Right atrium auricular region (tissue), 2 donors: Measurements from ENCODE around the gene TAC3. TPM values are rescaled to one million over a fixed set of nuclear protein-coding genes. Genes with fewer than 3 reads are reported as not detected.
"Not testable (repeated sequence)": the region's sequence is repeated elsewhere in the genome, so short reads cannot be mapped to it uniquely, and the experiment has no call there.

Experiments
- DNase-seq: peaks from one replicate; pipeline ENCODE4 v3.0.0-alpha.2; 2019; ENCODE audit warnings: low spot score
- H3K27ac ChIP-seq, 2 donors: fragments of 200-600 bp; sonication (generic); 1 replicate in 1 of 2; 2 replicates in 1 of 2; pipeline ENCODE4 v1.5.1; 2016 to 2019
- H3K27me3 ChIP-seq, 2 donors: fragments of 200-600 bp; sonication (generic); one replicate each; pipeline versions ENCODE4 v1.5.1 to v1.6.0; 2017 to 2019
- H3K36me3 ChIP-seq: fragments of 200-600 bp; sonication (generic); one replicate; pipeline ENCODE4 v1.5.1; 2016
- H3K4me1 ChIP-seq, 2 donors: fragments of 200-600 bp; sonication (generic); one replicate each; pipeline versions ENCODE4 v1.5.1 to v1.6.0; 2017 to 2019
- H3K4me3 ChIP-seq, 2 donors: fragments of 200-600 bp; sonication (generic); 1 replicate in 1 of 2; 2 replicates in 1 of 2; pipeline ENCODE4 v1.5.1; 2017 to 2019; ENCODE audit warnings: mild to moderate bottlenecking in 1 of 2, moderate library complexity in 1 of 2
- H3K9me3 ChIP-seq, 2 donors: fragments of 200-600 bp; sonication (generic); one replicate each; pipeline ENCODE4 v1.5.1; 2019
- total RNA-seq, 2 donors: library from RNA; depleted of rRNA; stranded (reverse); fragments of >200 nt; gene quantifications; one replicate each; pipeline ENCODE4 v1.1.0, GENCODE V29; 2016
- TF ChIP-seq, protein P1 (sequence below), 2 donors: fragments of 200-600 bp; sonication (generic); IDR thresholded peaks; one replicate each; pipeline ENCODE4 v1.5.1; 2019; ENCODE audit warnings: antibody characterized with exemption in 2 of 2

Gene TAC3
- total RNA-seq, 2 donors from 2014 or later = not detected

GRCh38 chr12:57031138-57031725 lies 14.9 kb upstream of the TAC3 start:
- Histone ChIP-seq H3K36me3 (no peaks in the 10 kb centered on the region), H3K4me1 (peaks cover 0 to 6% of the 10 kb centered on the region in 2 donors), H3K27me3 (no peaks in the 10 kb centered on the region), H3K4me3 (no peak overlapping the region), H3K9me3 (no peaks in the 10 kb centered on the region), H3K27ac (no peak overlapping the region)
- TF ChIP-seq, protein P1, sequence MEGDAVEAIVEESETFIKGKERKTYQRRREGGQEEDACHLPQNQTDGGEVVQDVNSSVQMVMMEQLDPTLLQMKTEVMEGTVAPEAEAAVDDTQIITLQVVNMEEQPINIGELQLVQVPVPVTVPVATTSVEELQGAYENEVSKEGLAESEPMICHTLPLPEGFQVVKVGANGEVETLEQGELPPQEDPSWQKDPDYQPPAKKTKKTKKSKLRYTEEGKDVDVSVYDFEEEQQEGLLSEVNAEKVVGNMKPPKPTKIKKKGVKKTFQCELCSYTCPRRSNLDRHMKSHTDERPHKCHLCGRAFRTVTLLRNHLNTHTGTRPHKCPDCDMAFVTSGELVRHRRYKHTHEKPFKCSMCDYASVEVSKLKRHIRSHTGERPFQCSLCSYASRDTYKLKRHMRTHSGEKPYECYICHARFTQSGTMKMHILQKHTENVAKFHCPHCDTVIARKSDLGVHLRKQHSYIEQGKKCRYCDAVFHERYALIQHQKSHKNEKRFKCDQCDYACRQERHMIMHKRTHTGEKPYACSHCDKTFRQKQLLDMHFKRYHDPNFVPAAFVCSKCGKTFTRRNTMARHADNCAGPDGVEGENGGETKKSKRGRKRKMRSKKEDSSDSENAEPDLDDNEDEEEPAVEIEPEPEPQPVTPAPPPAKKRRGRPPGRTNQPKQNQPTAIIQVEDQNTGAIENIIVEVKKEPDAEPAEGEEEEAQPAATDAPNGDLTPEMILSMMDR (IDR thresholded peaks at IDR 0.05) = no peak
- no peak for DNase-seq

- TF ChIP-seq, protein P1 (IDR thresholded peaks at IDR 0.05) = no peak
- Histone ChIP-seq H3K27me3 (no peaks in the 10 kb centered on the region), H3K36me3 (no peaks in the 10 kb centered on the region)
These were observed 13.1 kb upstream of the TAC3 start for GRCh38 chr12:57029457-57029856.

GRCh38 chr12:57027805-57028153 lies 11.4 kb upstream of the TAC3 start:
- no peak for DNase-seq
- Histone ChIP-seq H3K9me3 (no peaks in the 10 kb centered on the region), H3K36me3 (no peaks in the 10 kb centered on the region), H3K4me3 (no peak overlapping the region), H3K4me1 (peaks cover 0 to 6% of the 10 kb centered on the region in 2 donors), H3K27ac (no peak overlapping the region), H3K27me3 (no peaks in the 10 kb centered on the region)
- TF ChIP-seq, protein P1 (IDR thresholded peaks at IDR 0.05) = no peak

More at GRCh38 chr12:57029457-57029856, 13.1 kb upstream of the TAC3 start:
- DNase-seq = no peak
- no peaks in the 10 kb centered on the region for H3K9me3 ChIP-seq
- H3K4me3 ChIP-seq = no peak overlapping the region
- H3K27ac ChIP-seq = no peak overlapping the region
- peaks cover 0 to 6% of the 10 kb centered on the region in 2 donors for H3K4me1 ChIP-seq

DNA sequence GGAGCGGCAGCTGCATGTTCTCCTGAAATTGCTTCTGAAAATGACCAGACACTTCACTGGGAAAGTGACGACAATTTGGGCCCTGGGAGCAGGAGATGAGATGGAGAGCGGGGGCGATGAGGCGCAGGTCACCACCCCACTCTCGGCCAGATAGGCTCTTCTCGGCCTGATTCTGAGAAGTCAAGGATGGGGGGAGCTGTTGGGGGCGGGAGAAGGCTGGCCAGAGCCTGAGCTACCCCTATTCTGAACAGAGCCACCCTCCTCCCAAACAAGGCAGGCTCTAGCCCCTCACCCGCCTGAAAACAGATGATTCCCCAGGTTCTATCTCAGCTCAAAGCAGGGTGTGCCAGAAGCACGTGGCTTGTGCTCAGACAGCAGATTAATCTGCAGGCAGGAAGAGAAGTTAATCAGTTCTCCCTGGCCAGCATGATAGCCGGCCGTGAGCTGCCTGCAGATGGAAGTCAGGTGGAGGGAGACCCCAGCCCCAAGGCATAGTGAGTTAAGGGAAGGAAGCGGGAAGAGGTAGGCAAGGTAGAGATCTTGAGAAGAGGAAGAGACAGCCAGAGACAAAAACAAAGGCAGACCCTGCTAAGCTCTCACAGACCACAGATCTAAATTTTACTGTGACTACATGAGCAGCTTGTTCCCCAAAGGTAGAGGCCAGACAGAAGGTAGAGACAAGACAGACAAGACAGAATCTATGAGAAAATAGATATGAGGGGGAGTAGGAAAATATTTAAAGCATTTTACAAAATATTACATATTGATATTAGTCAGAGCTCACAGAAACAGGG lies 10.9 kb upstream of the TAC3 start:
- H3K36me3 ChIP-seq = no peaks in the 10 kb centered on the region
- peaks cover 0 to 6% of the 10 kb centered on the region in 2 donors for H3K4me1 ChIP-seq
- no peak for DNase-seq
- H3K4me3 ChIP-seq = no peak overlapping the region
- H3K27ac ChIP-seq = no peak overlapping the region
- no peaks in the 10 kb centered on the region for H3K9me3 ChIP-seq
- no peaks in the 10 kb centered on the region for H3K27me3 ChIP-seq
- TF ChIP-seq, protein P1 (IDR thresholded peaks at IDR 0.05) = no peak

GRCh38 chr12:57025196-57025595 lies 8.9 kb upstream of the TAC3 start:
- Histone ChIP-seq H3K4me1 (peaks cover 0 to 6% of the 10 kb centered on the region in 2 donors), H3K4me3 (no peak overlapping the region), H3K36me3 (no peaks in the 10 kb centered on the region), H3K9me3 (no peaks in the 10 kb centered on the region), H3K27ac (no peak overlapping the region), H3K27me3 (no peaks in the 10 kb centered on the region)
- TF ChIP-seq, protein P1 (IDR thresholded peaks at IDR 0.05) = no peak
- DNase-seq = no peak

DNA sequence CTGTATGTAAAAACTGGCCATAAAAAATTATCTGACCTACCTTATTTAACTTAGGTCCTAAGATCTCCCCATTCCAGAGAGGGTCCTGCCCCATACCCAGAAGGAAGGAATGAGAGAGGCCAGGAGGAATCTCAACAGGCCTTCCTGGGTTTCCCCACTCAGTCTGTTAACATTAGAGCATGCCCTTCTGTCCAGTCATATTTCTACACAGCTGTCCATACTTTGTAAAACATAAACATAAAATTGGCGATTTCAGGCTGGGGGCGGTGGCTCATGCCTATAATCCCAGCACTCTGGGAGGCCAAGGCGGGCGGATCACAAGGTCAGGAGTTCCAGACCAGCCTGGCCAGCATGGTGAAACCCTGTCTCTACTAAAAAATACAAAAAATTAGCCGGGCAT lies 6.0 kb upstream of the TAC3 start:
- H3K27ac ChIP-seq, H3K27me3 ChIP-seq, H3K36me3 ChIP-seq, H3K4me3 ChIP-seq, DNase-seq, H3K9me3 ChIP-seq, H3K4me1 ChIP-seq: not testable (repeated sequence)
